Cortex of kidney (tissue), 1 donor: ENCODE data around the gene HAPSTR1.

Source experiments
- DNase-seq: peaks from one replicate; lab custom pipeline; 2025; lab: John Stamatoyannopoulos, UW

Gene HAPSTR1

GRCh38 chr16:9096416-9096952, 5.0 kb downstream of the HAPSTR1 start:
- DNase-seq: no peak

GRCh38 chr16:9097266-9098219, 6.1 kb downstream of the HAPSTR1 start:
- DNase-seq: no peak

- no peak for DNase-seq
Measured at GRCh38 chr16:9098377-9099090, 7.1 kb downstream of the HAPSTR1 start.

GRCh38 chr16:9099131-9099625, 7.7 kb downstream of the HAPSTR1 start:
- no peak for DNase-seq

- DNase-seq: no peak
Measured at GRCh38 chr16:9102379-9102778, 10.9 kb downstream of the HAPSTR1 start.

GRCh38 chr16:9102943-9103342, 11.5 kb downstream of the HAPSTR1 start:
- no peak for DNase-seq

- DNase-seq: no peak
Measured at GRCh38 chr16:9103546-9103945, 12.1 kb downstream of the HAPSTR1 start.

- no peak for DNase-seq
Measured at GRCh38 chr16:9105189-9105588, 13.7 kb downstream of the HAPSTR1 start.

- DNase-seq: no peak
Measured at GRCh38 chr16:9107025-9107970, 15.9 kb downstream of the HAPSTR1 start.

- DNase-seq: no peak
Measured at GRCh38 chr16:9109255-9109654, 17.8 kb downstream of the HAPSTR1 start.

GRCh38 chr16:9112166-9112843, 20.9 kb downstream of the HAPSTR1 start:
- no peak for DNase-seq

- no peak for DNase-seq
Measured at GRCh38 chr16:9112844-9113186, 21.4 kb downstream of the HAPSTR1 start.

GRCh38 chr16:9113707-9114106, 22.3 kb downstream of the HAPSTR1 start:
- DNase-seq: no peak

GRCh38 chr16:9114112-9114511, 22.7 kb downstream of the HAPSTR1 start:
- DNase-seq: no peak

- DNase-seq: no peak
Measured at GRCh38 chr16:9114842-9115241, 23.4 kb downstream of the HAPSTR1 start.

GRCh38 chr16:9115277-9115676, 23.8 kb downstream of the HAPSTR1 start:
- no peak for DNase-seq

GRCh38 chr16:9116141-9116540, 24.7 kb downstream of the HAPSTR1 start:
- no peak for DNase-seq

- DNase-seq: no peak
Measured at GRCh38 chr16:9118170-9118569, 26.7 kb downstream of the HAPSTR1 start.

GRCh38 chr16:9119795-9120194, 28.4 kb downstream of the HAPSTR1 start:
- no peak for DNase-seq

- no peak for DNase-seq
Measured at GRCh38 chr16:9122342-9122741, 30.9 kb downstream of the HAPSTR1 start.

GRCh38 chr16:9122969-9123368, 31.5 kb downstream of the HAPSTR1 start:
- DNase-seq: no peak
